Measurements from ENCODE around the gene PNPLA6. TPM values are rescaled to one million over a fixed set of nuclear protein-coding genes. Genes with fewer than 3 reads are reported as not detected.
"Not testable (repeated sequence)": the region's sequence is repeated elsewhere in the genome, so short reads cannot be mapped to it uniquely, and the experiment has no call there.

Gene PNPLA6
- total RNA-seq, 1 experiment from 2014 or later: 64.7 TPM

- no peak for DNase-seq (ENCODE audit: low read depth)
Observed at GRCh38 chr19:7552781-7553180, 17.3 kb downstream of the PNPLA6 start.

- DNase-seq (ENCODE audit: low read depth): no peak
Observed at GRCh38 chr19:7554565-7554964, 19.0 kb downstream of the PNPLA6 start.

- DNase-seq (ENCODE audit: low read depth): no peak
Observed at GRCh38 chr19:7554990-7555864, 19.7 kb downstream of the PNPLA6 start.

GRCh38 chr19:7556696-7557315 is 21.3 kb downstream of the PNPLA6 start:
- DNase-seq (ENCODE audit: low read depth): no peak

- DNase-seq (ENCODE audit: low read depth): no peak
Observed at GRCh38 chr19:7558667-7559066, 23.1 kb downstream of the PNPLA6 start.

GRCh38 chr19:7559102-7559501 is 23.6 kb downstream of the PNPLA6 start:
- DNase-seq (ENCODE audit: low read depth): peak; percentile 11

GRCh38 chr19:7560255-7560654 is 24.7 kb downstream of the PNPLA6 start:
- DNase-seq (ENCODE audit: low read depth): no peak

GRCh38 chr19:7561325-7561724 is 25.8 kb downstream of the PNPLA6 start:
- DNase-seq (ENCODE audit: low read depth): no peak

- no peak for DNase-seq (ENCODE audit: low read depth)
Observed at GRCh38 chr19:7562646-7563393, 27.3 kb downstream of the PNPLA6 start.

- no peak for DNase-seq (ENCODE audit: low read depth)
Observed at GRCh38 chr19:7564866-7565265, 29.3 kb downstream of the PNPLA6 start.

- DNase-seq (ENCODE audit: low read depth): no peak
Observed at GRCh38 chr19:7565332-7565731, 29.8 kb downstream of the PNPLA6 start.

- DNase-seq (ENCODE audit: low read depth): no peak
Observed at GRCh38 chr19:7570761-7571160, 35.2 kb downstream of the PNPLA6 start.

GRCh38 chr19:7575434-7576040 is 40.0 kb downstream of the PNPLA6 start:
- DNase-seq (ENCODE audit: low read depth): peak; percentile 20

GRCh38 chr19:7577422-7577821 is 41.9 kb downstream of the PNPLA6 start:
- not testable (repeated sequence) for DNase-seq (ENCODE audit: low read depth)

GRCh38 chr19:7578127-7578526 is 42.6 kb downstream of the PNPLA6 start:
- no peak for DNase-seq (ENCODE audit: low read depth)

GRCh38 chr19:7579182-7579581 is 43.7 kb downstream of the PNPLA6 start:
- DNase-seq (ENCODE audit: low read depth): no peak

- no peak for DNase-seq (ENCODE audit: low read depth)
Observed at GRCh38 chr19:7582446-7582845, 46.9 kb downstream of the PNPLA6 start.

GRCh38 chr19:7589822-7590221 is 54.3 kb downstream of the PNPLA6 start:
- DNase-seq (ENCODE audit: low read depth): no peak

GRCh38 chr19:7590256-7590655 is 54.7 kb downstream of the PNPLA6 start:
- no peak for DNase-seq (ENCODE audit: low read depth)

- DNase-seq (ENCODE audit: low read depth): no peak
Observed at GRCh38 chr19:7595466-7596133, 60.1 kb downstream of the PNPLA6 start, which contains the start of gene CAMSAP3. Gene CAMSAP3, plus strand, starts transcription at chr19:7595863. Its CDS starts 140 bp downstream, at chr19:7596003.

All from LHCN-M2 (cell line).